Measurements from ENCODE around the gene TENM4.

GRCh38 chr11:78783301-78783700 lies 657.5 kb downstream of the TENM4 start:
- no peak for TF ChIP-seq FOXM1 (IDR thresholded peaks at IDR 0.05; ENCODE audit: borderline replicate concordance)
- no peak for TF ChIP-seq BHLHE40 (IDR thresholded peaks at IDR 0.05; ENCODE audit: borderline replicate concordance)
- no peak for TF ChIP-seq FOXA1 (IDR thresholded peaks at IDR 0.05)
- TF ChIP-seq SP1 (IDR thresholded peaks at IDR 0.05): no peak
- TF ChIP-seq ELF4 (IDR thresholded peaks at IDR 0.05): no peak
- TF ChIP-seq, protein P1, sequence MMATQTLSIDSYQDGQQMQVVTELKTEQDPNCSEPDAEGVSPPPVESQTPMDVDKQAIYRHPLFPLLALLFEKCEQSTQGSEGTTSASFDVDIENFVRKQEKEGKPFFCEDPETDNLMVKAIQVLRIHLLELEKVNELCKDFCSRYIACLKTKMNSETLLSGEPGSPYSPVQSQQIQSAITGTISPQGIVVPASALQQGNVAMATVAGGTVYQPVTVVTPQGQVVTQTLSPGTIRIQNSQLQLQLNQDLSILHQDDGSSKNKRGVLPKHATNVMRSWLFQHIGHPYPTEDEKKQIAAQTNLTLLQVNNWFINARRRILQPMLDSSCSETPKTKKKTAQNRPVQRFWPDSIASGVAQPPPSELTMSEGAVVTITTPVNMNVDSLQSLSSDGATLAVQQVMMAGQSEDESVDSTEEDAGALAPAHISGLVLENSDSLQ (IDR thresholded peaks at IDR 0.05): no peak
- TF ChIP-seq SUZ12 (IDR thresholded peaks at IDR 0.05): no peak
- no peak for TF ChIP-seq ZNF384 (IDR thresholded peaks at IDR 0.05)
- no peak for TF ChIP-seq TARDBP (IDR thresholded peaks at IDR 0.05)

Data from HEK293T (cell line).